Stimulated activated CD8-positive, alpha-beta memory T cell treated with anti-CD3 and anti-CD28 coated beads, Interleukin-12 subunit alpha, Interleukin-12 subunit beta, amount 100 ng/mL, for 24 hours (primary cell): ENCODE data around the gene ZNF787.
"Not testable (repeated sequence)": the region's sequence is repeated elsewhere in the genome, so short reads cannot be mapped to it uniquely, and the experiment has no call there.

ENCODE experiments used
- DNase-seq: peaks from one replicate; pipeline ENCODE4 v3.0.0-alpha.2; 2020; ENCODE audit errors: extremely low read depth

ZNF787 gene

DNA sequence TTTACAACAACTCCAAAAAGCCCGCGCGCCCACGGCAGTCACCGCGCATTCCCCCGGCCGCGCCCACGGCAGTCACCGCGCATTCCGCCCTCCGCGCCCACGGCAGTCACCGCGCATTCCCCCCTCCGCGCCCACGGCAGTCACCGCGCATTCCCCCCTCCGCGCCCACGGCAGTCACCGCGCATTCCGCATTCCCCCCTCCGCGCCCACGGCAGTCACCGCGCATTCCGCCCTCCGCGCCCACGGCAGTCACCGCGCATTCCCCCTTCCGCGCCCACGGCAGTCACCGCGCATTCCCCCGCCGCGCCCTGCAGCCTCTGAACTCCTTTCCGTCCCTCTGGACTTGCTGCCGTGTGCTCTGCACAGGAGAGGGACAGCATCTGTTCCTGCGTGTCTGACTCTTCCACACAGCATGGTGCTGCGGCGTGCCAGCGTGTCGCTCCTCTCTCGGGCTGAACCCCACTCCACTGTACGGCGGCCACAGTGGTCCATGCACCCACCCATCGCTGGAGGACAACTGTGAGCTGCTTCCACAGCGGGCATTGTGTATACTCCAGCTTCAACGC is 15.2 kb downstream of the ZNF787 start:
- DNase-seq = not testable (repeated sequence)

DNA sequence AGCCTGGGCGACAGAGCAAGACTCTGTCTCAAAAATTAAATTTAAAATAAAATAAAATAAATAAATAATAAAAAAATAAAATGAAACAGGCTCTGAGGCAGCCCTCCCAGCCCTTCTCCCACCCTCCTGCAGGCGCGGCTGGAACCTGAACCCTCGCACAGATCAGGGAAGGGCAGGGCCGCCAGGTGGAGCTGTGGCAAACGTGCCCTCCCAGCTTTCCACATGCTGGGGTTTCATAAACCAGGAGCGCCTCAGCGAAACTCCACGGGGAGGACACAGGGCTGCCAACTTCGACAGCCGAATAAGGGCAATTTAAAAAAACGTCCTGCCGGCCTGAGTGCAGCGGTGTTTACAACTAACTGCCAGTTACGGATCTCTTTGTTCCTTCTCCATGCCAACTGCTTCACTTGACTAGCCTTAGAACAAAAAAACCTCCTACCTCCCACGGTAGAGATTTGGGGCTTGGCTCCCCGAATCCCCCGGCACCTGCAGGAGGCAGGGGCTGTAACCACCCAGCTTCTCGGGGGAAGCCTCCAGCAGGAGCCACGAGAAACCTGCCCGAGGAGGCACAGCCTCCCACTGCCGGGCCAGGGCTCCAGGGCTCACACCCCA is 15.9 kb downstream of the ZNF787 start:
- DNase-seq = no peak

DNA sequence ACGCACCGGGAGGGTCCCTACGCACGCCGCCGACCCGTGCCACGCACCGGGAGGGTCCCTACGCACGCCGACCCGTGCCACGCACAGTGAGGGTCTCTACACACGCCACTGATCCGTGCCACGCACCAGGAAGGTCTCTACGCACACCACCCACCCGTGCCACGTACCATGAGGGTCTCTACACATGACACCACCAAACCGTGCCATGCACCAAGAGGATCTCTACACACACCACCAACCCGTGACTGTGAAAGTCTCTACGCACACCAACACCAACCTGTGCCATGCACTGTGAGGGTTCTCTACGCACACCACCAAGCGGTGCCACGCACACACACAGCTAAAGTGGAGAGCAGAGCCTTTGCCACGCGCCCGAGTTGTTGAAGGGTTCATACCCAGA is 16.7 kb downstream of the ZNF787 start:
- no peak for DNase-seq

DNA sequence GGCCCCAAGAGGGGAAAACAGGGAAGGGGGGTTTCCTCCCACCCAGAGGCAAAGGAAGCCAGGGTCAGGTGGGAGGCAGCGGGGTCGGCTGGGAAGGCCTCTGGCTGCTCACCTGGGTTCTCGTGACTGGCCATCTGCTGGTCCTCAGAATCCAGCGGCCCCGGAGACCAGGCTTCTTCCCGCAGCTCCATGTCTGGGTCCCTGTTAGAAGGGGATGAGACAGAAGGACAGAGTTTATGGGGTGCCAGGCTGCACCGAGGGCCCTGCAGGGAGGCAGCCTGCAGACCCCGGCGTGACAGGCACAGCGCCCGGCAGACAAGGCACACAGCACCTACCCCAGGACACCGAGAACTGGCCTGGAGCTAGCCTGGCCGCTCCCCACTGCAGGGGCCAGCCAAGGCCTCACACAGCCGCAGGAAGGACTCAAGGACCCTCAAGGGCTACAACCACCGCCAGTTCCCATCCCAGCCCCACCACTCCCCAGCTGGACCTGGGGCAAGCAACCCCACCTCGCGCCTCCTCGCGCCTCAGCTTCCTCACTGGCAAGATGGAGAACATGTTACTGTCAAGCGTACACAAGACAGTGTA is 18.0 kb downstream of the ZNF787 start:
- DNase-seq = no peak

DNA sequence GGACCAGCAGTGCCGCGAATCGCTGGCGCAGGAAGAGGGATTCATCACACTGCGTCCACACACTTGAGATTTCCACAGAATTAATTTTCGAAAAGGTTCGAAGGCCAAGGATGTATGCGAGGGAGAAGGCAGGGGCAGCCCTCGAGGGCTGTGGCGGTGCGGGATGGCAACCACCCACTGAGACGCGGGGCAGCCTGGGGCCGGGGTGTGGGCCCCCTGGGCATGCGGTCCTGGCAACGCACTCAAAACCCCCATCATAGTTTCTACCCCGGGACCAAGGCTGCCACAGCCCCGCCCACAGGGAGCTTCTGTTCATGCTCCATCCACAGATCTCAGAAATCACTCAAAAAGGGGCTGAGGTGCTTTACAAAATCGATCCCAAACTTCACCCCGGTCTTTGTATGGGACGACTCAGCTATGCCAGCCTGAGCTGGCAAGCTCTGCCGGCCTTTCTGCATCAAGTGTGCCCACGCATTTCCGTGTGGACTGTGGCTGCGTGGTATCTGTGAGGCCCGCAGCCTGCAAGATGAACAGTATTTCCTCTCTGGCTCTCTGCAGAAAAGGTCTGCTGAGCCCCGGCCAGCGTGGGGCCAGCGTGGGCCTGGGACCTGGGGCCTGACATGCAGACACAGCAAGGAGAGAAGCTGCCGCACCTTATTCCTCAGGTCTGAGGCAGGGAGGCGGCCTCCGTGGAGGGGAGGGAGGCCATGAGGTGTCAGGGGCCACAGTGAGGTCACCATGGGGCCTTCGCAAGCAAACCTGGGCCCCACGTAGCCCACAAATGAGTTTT is 19.2 kb downstream of the ZNF787 start:
- DNase-seq = no peak

DNA sequence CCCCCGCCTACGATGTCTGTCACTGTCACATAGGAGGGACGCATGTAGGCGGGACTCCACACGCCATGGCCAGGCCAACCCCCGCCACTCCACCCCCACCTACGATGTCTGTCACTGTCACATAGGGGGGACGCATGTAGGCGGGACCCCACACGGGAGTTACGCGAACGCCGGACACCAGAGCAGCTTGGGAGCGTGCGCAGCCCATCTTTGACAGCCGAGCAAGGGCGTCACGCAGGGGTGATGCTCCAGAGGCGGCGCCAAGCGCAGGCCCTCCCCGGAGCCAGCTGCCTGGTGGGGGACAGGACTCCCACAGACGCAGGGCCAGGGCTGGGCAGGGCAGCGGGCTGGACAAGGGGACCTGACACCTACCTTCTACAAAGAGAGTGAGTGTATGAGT is 20.0 kb downstream of the ZNF787 start:
- no peak for DNase-seq

DNA sequence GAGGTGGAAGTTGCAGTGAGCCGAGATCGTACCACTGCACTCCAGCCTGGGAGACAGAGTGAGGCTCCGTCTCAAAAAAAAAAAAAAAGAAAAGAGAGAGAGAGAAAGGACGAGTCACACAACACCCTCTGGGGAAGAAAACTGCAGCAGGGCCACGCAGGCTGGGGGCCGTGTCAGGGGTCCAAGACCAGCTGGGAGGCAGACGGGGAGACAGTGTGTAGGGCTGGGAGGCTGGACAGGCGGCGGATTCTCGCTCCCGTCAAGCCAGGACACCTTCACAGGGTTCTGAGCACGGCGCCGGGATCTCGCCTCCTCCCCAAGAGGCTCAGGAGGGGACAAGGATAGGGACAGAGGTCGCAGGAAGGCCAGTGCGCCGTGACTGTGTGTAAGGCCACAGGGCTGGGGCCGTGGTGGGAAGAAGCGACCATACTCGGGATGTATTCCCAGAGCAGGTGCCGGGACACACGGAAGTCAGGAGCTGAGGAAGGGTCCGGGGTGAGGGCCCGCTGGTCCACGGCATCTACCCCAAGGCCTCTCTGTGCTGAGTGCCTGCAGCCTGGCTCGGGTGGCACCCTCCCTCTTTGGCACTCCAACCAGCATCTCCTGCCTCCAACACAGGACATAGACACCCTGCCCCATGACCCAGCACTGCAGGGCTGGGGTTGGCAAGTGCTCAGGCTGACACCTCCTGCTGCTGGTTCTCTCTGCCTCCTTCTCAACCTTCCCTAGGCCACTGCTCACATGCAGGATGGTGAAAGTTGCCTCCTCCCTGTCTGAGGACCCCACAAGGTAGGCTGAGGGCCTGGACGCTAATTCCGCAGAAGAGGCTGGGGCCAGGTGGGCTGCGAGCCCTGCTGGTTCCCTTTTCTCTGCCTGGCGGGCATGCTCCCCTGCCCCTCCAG is 21.2 kb downstream of the ZNF787 start:
- no peak for DNase-seq

DNA sequence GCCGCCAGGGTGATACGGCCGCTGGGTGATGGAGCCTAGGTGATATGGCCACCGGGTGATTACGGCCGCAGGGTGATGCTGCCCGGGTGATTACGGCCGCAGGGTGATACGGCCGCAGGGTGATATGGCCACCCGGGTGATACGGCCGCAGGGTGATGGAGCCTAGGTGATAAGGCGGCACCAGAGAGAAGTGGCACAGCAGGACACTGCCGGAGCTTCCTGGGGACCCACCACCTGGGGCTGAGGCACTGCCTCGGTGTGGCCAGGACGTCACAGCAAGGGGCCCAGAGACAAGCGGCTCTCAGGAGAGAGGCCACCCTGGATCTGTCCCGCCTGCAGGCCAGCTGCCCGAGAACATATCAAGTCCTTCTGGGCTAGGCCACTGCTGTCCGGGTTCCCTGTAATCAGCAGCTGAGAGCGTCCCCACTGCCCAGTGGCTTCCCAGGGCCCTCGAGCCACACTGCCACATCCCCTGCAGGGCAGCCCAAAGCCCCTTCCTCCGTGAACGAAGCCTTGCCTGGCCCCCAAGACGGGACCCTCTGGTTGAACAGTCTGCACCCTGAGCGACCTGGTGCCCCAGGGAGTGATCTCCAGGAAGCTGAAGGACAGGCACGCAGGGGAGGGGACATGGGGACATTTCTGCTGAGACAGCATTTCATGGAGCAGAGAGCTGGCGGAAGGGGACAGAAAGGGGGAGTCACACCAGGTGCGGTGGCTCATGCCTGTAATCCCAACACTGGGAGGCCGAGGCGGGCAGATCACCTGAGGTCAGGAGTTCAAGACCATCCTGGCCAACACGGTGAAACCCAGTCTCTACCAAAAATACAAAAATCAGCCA is 22.1 kb downstream of the ZNF787 start:
- no peak for DNase-seq

DNA sequence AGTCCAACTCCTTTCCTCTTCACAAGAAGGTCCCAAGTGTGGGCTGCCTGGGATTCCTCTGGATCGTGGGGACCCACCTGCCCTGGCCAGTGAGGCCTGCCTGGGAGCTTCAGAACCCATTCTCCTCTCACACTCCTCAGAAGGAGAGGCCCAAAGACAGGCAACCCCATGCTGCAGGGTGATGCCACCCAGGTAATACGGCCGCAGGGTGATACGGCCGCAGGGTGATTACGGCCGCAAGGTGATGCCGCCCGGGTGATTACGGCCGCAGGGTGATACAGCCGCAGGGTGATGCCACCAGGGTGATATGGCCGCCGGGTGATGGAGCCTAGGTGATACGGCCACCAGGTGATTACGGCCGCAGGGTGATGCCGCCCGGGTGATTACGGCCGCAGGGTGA is 22.9 kb downstream of the ZNF787 start:
- not testable (repeated sequence) for DNase-seq

DNA sequence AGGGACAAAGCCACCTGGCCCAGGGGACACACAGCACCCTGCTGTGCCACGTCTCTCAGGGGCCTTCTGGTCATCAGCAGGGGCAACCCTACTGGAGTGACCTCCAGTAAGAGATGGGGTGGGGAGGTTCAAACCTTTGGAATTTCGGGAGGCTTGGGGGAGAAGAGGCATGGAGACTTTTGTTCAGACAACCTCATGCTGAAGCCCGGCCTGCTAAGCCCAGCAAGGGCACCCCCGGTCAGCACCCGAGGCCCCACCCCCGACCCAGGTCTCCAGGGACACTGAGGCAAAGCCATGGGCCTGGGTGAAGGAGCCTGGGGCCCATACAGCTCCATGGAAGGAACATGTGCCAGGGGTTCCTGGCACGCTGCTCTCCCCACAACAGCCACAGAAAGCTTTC is 23.3 kb downstream of the ZNF787 start:
- no peak for DNase-seq

DNA sequence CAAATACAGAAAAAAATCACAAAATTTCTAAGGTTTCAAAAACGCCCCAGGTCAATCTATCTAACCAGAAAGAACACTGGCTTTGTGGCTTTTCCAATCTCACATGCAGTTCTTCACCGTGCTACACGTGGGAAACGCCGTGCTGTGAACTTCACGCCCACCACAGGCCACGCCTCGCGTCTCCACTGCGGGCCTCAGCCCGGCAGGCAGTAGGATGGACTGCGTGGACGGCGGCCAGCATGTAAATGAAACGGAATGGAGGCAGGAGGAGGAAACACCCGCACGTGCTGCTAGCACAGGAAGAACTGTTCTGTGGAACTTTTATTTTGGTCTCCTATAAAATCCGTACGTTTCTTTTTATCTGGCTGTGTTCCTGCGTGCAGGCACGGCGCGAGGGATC is 23.8 kb downstream of the ZNF787 start:
- no peak for DNase-seq

DNA sequence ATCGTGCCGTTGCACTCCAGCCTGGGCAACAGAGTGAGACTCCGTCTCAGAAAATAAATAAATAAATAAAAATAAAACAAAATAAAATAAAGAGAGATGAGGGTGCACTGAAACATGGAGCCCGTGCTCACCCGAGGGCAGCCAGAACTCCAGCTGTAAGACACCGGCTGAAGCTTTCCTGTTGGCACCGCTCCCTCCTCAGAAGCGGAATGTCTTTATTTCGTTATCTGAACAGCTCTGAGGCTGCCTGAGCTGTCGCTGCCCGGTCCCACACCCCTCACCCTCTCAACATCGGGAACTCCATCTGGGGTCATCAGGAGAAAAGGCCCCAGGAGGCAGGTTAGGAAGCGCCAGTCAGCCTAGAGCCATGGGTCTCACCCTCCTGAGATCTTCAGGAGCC is 24.4 kb downstream of the ZNF787 start:
- DNase-seq = no peak

DNA sequence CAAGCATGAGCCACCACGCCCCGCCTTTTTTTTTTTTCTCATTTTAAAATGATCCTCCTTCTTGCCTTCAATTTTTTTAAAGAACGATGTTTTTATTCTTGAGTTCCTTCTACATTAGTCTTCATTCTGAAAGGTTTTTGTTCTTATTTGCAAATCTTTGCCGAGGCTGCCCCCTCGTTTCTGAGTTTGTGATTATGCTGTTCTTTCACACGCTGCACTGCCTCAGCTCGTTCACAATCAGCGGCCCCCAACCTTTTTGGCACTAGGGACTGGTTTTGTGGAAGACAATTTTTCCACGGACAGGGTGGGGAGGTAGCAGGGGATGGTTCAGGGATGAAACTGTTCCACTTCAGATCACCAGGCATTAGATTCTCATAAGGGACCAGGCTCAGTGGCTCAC is 26.6 kb downstream of the ZNF787 start:
- no peak for DNase-seq

DNA sequence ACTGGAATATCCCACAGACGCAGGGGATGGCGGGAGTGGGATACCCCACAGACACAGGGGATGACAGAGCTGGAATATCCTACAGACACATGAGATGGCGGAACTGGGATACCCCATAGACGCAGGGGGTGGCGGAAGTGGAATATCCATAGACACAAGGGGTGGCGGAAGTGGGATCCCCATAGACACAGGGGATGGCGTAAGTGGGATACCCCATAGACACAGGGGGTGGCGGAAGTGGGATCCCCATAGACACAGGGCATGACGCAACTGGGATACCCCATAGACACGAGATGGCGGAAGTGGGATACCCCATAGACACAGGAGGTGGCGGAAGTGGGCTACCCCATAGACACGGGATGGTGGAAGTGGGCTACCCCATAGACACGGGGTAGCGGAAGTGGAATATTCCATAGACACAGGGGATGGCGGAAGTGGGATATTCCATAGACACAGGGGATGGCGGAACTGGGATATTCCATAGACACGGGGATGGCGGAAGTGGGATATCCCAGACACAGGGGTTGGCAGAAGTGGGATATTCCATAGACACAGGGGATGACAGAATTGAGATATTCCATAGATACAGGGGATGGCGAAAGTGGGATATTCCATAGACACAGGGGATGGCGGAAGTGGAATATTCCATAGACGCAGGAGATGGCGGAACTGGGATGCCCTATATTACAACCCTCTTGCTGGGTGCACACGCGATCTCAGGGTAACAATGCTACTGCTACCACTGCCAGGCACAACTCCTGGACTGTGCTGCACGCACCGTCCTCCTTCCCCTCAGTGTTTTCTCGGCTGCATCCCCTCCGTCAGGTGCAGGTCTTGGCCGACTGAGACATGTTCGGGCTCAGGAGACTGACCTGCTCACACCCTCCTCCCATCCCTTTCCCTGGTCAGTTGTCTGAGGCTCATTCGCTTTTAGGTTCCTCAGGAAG is 28.1 kb downstream of the ZNF787 start:
- DNase-seq = no peak

DNA sequence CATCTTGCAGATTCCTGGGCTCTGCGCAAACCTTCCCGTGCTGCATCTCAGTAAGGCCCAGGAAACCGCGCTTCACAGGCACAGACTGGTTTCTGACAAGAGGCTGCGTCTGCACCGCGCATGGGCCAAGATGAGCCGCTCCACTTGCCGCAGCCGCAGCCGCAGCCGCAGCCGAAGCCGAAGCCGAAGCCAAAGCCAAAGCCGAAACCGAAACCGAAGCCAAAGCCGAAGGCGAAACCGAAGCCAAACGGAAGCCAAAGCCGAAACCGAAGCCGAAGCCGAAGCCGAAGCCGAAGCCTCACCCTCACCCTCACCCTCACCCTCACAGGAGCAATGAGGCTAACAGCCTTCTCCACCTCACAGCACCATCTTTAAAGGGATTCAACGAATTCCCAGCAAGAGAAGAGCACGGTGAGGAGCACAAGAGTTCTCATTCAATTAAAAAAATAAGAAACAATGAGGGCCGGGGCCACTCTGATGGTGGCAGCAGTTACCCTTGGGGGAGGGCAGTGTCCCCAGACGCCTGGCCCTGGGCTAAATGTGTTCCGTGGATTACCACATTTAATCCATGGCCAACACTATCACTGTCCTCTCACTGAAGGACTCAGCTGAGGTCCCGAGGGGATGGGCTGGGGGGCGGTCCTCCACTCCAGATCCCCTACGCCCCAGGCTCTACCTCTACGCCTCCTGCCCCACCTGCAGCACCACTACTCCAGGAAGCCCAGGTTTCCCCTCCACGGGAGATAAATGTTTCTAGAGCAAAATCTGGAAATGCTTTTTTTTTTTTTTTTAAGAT is 29.1 kb downstream of the ZNF787 start:
- DNase-seq = no peak

DNA sequence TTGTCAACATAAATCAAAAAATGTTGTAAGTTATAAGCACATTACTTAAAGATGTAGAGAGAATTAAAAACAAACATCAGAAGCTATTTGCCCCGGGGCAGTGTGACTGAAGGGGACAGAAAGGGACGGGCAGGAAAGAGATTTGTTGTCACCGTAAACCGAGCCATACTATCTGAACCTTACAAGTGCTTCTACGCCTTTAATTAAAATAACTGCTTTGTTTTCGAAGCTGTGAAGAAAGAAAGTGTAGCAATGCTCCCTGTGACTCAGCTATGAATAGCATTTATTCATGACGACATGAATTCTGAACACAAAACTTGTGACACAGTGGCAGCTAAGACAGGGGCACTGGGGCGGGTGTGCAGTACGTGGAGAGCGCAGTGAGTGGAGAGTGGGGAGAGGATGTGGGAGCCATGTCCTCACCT is 30.0 kb downstream of the ZNF787 start:
- DNase-seq = no peak

DNA sequence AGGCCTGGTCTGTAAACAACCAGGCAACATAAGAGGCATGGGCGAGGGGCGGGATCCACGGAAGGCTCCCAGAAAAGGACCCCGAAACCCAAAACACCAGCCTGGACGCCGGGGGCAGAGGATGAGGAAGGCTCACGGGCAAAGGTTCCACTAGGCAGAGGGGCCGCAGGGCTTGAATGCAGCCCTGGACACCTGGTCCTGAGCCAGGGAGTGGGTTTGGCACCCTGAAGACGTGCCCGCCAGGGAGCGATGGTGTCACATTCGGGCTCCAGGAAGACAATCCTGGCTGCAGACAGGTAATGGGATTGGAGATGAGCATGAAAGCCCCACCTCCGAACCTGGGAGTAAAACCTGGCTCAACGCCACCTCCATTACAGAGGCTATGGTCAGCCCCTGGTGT is 31.8 kb downstream of the ZNF787 start:
- no peak for DNase-seq

DNA sequence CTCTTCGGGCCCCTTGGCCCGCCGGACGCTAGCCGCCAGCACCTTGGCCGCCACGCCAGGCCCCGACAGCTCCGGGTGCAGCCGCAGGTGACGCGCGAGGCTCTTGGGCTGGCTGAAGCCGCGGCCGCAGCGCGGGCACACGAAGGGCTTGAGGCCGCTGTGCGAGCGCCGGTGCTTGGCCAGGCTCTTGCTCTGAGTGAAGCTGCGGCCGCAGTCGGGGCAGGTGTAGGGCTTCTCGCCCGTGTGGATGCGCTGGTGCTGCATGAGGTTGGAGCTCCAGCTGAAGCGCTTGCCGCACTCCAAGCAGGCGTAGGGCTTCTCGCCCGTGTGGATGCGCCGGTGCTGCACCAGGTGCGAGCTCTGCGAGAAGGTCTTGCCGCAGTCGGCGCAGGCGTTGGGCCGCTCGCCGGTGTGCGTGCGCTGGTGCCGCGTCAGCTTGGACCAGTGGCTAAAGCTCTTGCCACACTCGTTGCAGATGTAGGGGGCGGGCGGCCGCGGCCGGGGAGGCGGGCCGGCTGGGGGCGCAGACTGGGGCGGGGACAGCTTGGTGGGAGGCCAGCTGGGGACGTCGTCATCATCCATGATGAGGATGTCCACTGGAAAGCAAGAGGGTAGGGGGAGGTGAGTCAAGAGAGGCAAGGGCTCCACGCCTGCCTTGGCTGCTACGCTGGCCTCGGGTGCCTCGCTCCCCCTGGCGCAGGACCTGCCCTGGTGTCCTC is 32.4 kb downstream of the ZNF787 start:
- no peak for DNase-seq
